Fibroblast of lung (primary cell): ENCODE measurements around the gene PTX4.

Experiments
- EZH2 ChIP-seq: IDR thresholded peaks from 2 replicates; pipeline ENCODE4 v1.5.1; 2012; ENCODE audit warnings: low read length, control low read depth, mild to moderate bottlenecking; ENCODE audit errors: missing control alignments
- TF ChIP-seq, protein P1 (sequence below), 2 donors: IDR thresholded peaks in 1 of 2; conservative IDR thresholded peaks in 1 of 2; 1 replicate in 1 of 2; 2 replicates in 1 of 2; pipeline ENCODE4 v1.5.1; 2011 to 2012; ENCODE audit warnings: low read length in 2 of 2, control low read depth in 1 of 2, inconsistent platforms in 1 of 2, low read depth in 1 of 2, mild to moderate bottlenecking in 1 of 2

DNA sequence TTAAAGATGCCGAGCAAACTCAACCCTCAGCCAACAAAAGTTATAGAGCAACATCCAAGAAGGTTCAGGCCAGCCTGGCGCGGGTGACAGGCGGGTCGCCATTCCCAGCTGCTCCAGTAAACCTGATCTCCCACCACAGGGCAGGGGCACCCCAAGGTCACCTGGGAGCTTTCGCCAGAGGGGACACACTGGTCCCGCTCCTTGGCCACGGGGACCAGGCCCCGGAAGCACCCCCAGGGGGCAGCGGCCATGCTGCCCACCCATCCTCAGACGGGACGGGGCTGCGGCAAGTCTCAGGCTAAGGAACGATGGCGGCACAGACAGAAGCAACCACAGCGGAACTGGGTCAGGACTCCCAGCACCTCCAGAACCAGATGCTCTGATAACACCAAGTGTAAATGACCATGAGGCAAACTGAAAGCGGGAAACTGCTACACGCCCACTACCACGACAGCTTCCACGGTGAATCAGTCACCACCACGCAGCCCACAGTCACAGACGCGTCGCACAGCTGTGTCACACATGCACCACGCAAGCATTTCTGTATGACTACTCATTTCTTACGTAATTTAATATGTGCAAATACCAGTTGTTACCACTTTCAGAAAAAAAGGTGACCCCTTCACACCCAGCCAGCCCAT is 30.3 kb downstream of the PTX4 start:
- TF ChIP-seq, protein P1, sequence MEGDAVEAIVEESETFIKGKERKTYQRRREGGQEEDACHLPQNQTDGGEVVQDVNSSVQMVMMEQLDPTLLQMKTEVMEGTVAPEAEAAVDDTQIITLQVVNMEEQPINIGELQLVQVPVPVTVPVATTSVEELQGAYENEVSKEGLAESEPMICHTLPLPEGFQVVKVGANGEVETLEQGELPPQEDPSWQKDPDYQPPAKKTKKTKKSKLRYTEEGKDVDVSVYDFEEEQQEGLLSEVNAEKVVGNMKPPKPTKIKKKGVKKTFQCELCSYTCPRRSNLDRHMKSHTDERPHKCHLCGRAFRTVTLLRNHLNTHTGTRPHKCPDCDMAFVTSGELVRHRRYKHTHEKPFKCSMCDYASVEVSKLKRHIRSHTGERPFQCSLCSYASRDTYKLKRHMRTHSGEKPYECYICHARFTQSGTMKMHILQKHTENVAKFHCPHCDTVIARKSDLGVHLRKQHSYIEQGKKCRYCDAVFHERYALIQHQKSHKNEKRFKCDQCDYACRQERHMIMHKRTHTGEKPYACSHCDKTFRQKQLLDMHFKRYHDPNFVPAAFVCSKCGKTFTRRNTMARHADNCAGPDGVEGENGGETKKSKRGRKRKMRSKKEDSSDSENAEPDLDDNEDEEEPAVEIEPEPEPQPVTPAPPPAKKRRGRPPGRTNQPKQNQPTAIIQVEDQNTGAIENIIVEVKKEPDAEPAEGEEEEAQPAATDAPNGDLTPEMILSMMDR (conservative IDR thresholded peaks at IDR 0.05 in 1 of 2, IDR thresholded peaks at IDR 0.05 in 1 of 2; ENCODE audit: low read depth in 1 of 2, low read length in 2 of 2): no peak
- TF ChIP-seq EZH2: no peak
